H9 (cell line): ENCODE results near the gene GPS1. TPM values are rescaled to one million over a fixed set of nuclear protein-coding genes. Genes with fewer than 3 reads are reported as not detected.

Experiments
- DNase-seq: peaks from one replicate; pipeline ENCODE4 v3.0.0-alpha.2; 2017
- H2AFZ ChIP-seq: one replicate; pipeline ENCODE4 v1.6.1; 2013; ENCODE audit warnings: mild to moderate bottlenecking, low read length, control low read depth, moderate library complexity
- H2AK5ac ChIP-seq: 2 replicates; pipeline ENCODE4 v1.6.1; 2013; ENCODE audit warnings: low read length, control low read depth, mixed read lengths; ENCODE audit not compliant: insufficient read length
- H2BK120ac ChIP-seq: one replicate; pipeline ENCODE4 v1.6.1; 2013; ENCODE audit warnings: low read depth, mild to moderate bottlenecking, low read length, control low read depth, inconsistent platforms; ENCODE audit not compliant: poor library complexity, severe bottlenecking
- H2BK12ac ChIP-seq: 2 replicates; pipeline ENCODE4 v1.6.1; 2013; ENCODE audit warnings: low read length, control low read depth, mixed read lengths, low read depth; ENCODE audit not compliant: insufficient read length
- H2BK15ac ChIP-seq: 2 replicates; pipeline ENCODE4 v1.6.1; 2013; ENCODE audit warnings: low read depth, low read length, control low read depth
- H2BK20ac ChIP-seq: one replicate; pipeline ENCODE4 v1.6.1; 2013; ENCODE audit warnings: low read depth, mild to moderate bottlenecking, low read length, control low read depth, inconsistent platforms; ENCODE audit not compliant: poor library complexity, severe bottlenecking
- H2BK5ac ChIP-seq: 2 replicates; pipeline ENCODE4 v1.6.1; 2013; ENCODE audit warnings: low read length, control low read depth, mixed read lengths; ENCODE audit not compliant: insufficient read length
- H3K14ac ChIP-seq: 2 replicates; pipeline ENCODE4 v1.6.1; 2013; ENCODE audit warnings: low read length, control low read depth; ENCODE audit not compliant: insufficient read depth
- H3K18ac ChIP-seq: 2 replicates; pipeline ENCODE4 v1.6.1; 2013; ENCODE audit warnings: low read depth, mild to moderate bottlenecking, mixed read lengths, low read length, control low read depth; ENCODE audit not compliant: insufficient read length
- H3K23ac ChIP-seq: 2 replicates; pipeline ENCODE4 v1.6.1; 2013; ENCODE audit warnings: low read length, control low read depth, mixed read lengths, low read depth; ENCODE audit not compliant: insufficient read length
- H3K23me2 ChIP-seq: 2 replicates; pipeline ENCODE4 v1.6.1; 2013; ENCODE audit warnings: low read depth, mild to moderate bottlenecking, mixed read lengths, low read length, control low read depth; ENCODE audit not compliant: insufficient read length, poor library complexity, severe bottlenecking
- H3K27ac ChIP-seq: 2 replicates; pipeline ENCODE4 v1.5.1; 2013; ENCODE audit warnings: low read length, control low read depth, mixed read lengths, low read depth; ENCODE audit not compliant: insufficient read length
- H3K27me3 ChIP-seq: 2 replicates; pipeline ENCODE4 v1.6.1; 2013; ENCODE audit warnings: low read length, control low read depth, inconsistent platforms; ENCODE audit not compliant: insufficient read depth
- H3K4ac ChIP-seq: 2 replicates; pipeline ENCODE4 v1.6.1; 2013; ENCODE audit warnings: low read depth, mild to moderate bottlenecking, control low read depth, inconsistent platforms, low read length, moderate library complexity
- H3K4me1 ChIP-seq: 2 replicates; pipeline ENCODE4 v1.6.1; 2013; ENCODE audit warnings: low read length, control low read depth, inconsistent platforms; ENCODE audit not compliant: insufficient read depth
- H3K4me2 ChIP-seq: 2 replicates; pipeline ENCODE4 v1.6.1; 2013; ENCODE audit warnings: low read length, control low read depth, mixed read lengths; ENCODE audit not compliant: insufficient read length, insufficient read depth
- H3K56ac ChIP-seq: 2 replicates; pipeline ENCODE4 v1.6.1; 2013; ENCODE audit warnings: low read depth, mild to moderate bottlenecking, mixed read lengths, low read length, control low read depth; ENCODE audit not compliant: insufficient read length
- H3K79me1 ChIP-seq: 2 replicates; pipeline ENCODE4 v1.6.1; 2013; ENCODE audit warnings: low read depth, mild to moderate bottlenecking, moderate library complexity, low read length, control low read depth, inconsistent platforms; ENCODE audit not compliant: insufficient read depth, poor library complexity, severe bottlenecking
- H3K79me2 ChIP-seq: 2 replicates; pipeline ENCODE4 v1.6.1; 2013; ENCODE audit warnings: low read length, control low read depth, inconsistent platforms; ENCODE audit not compliant: insufficient read depth
- H3K9ac ChIP-seq: 2 replicates; pipeline ENCODE4 v1.6.1; 2013; ENCODE audit warnings: low read length, control low read depth, mixed read lengths; ENCODE audit not compliant: insufficient read length; ENCODE audit errors: extremely low read depth
- H3K9me3 ChIP-seq: one replicate; pipeline ENCODE4 v1.6.1; 2013; ENCODE audit warnings: low read depth, low read length, inconsistent platforms; ENCODE audit not compliant: control insufficient read depth
- H3T11ph ChIP-seq: one replicate; pipeline ENCODE4 v1.6.1; 2013; ENCODE audit warnings: mild to moderate bottlenecking, low read length, control low read depth, inconsistent platforms
- H4K20me1 ChIP-seq: one replicate; pipeline ENCODE4 v1.6.1; 2013; ENCODE audit not compliant: control insufficient read depth, insufficient read length, insufficient read depth
- H4K5ac ChIP-seq: 2 replicates; pipeline ENCODE4 v1.6.1; 2013; ENCODE audit warnings: low read depth, mild to moderate bottlenecking, mixed read lengths, low read length, control low read depth; ENCODE audit not compliant: insufficient read length
- H4K8ac ChIP-seq: replicated peaks from 2 replicates; pipeline ENCODE4 v1.6.1; 2013; ENCODE audit warnings: low read length, control low read depth, mixed read lengths, low read depth; ENCODE audit not compliant: insufficient read length
- H4K91ac ChIP-seq: 2 replicates; pipeline ENCODE4 v1.6.1; 2013; ENCODE audit warnings: low read depth, mild to moderate bottlenecking, moderate library complexity, mixed read lengths, low read length, control low read depth; ENCODE audit not compliant: insufficient read length
- H3K27ac Mint-ChIP-seq, 3 experiments: 2 replicates in 2 of 3; 3 replicates in 1 of 3; pipeline ENCODE4 v1.8.0; 2020 to 2021; ENCODE audit warnings: mixed read lengths in 3 of 3, mild to moderate bottlenecking in 1 of 3, moderate library complexity in 1 of 3
- H3K27me3 Mint-ChIP-seq: 2 replicates; pipeline ENCODE4 v1.8.0; 2021; ENCODE audit warnings: low read depth, mild to moderate bottlenecking, moderate library complexity, mixed read lengths
- H3K36me3 Mint-ChIP-seq, 3 experiments: 2 replicates in 2 of 3; 3 replicates in 1 of 3; pipeline ENCODE4 v1.8.0; 2020 to 2021; ENCODE audit warnings: low read depth in 3 of 3, mixed read lengths in 3 of 3; ENCODE audit not compliant: insufficient read depth in 1 of 3
- H3K4me1 Mint-ChIP-seq, 2 experiments: 2 replicates each; pipeline ENCODE4 v1.8.0; 2020; ENCODE audit warnings: mixed read lengths in 2 of 2
- H3K4me3 Mint-ChIP-seq, 2 experiments: 2 replicates in 1 of 2; 3 replicates in 1 of 2; pipeline ENCODE4 v1.8.0; 2020 to 2021; ENCODE audit warnings: mild to moderate bottlenecking in 2 of 2, mixed read lengths in 2 of 2, moderate library complexity in 1 of 2
- H3K9me3 Mint-ChIP-seq, 2 experiments: 2 replicates in 1 of 2; 3 replicates in 1 of 2; pipeline ENCODE4 v1.8.0; 2020; ENCODE audit warnings: mild to moderate bottlenecking in 2 of 2, mixed read lengths in 2 of 2, moderate library complexity in 1 of 2
- WGBS: extraction: QIAGEN DNeasy Blood & Tissue Kit; methylation state at CpG from one replicate; pipeline ENCODE4 v1.1.7; 2013; ENCODE audit warnings: missing lambda C conversion rate, low lambda C conversion rate, mixed read lengths; ENCODE audit not compliant: insufficient read length; ENCODE audit errors: extremely low coverage; 5-methylcytosine and 5-hydroxymethylcytosine counted together
- total RNA-seq: library from RNA; stranded (reverse); gene quantifications from 2 replicates; pipeline ENCODE4 v1.2.1, GENCODE V29; 2021
- TF ChIP-seq, protein P1 (sequence below): fragments of 200-600 bp; sonication (generic); conservative IDR thresholded peaks from 3 replicates; pipeline ENCODE4 v1.8.0; 2021; ENCODE audit warnings: antibody characterized with exemption, mild to moderate bottlenecking

The GPS1 gene
- total RNA-seq, 1 experiment from 2014 or later = 164 TPM

DNA sequence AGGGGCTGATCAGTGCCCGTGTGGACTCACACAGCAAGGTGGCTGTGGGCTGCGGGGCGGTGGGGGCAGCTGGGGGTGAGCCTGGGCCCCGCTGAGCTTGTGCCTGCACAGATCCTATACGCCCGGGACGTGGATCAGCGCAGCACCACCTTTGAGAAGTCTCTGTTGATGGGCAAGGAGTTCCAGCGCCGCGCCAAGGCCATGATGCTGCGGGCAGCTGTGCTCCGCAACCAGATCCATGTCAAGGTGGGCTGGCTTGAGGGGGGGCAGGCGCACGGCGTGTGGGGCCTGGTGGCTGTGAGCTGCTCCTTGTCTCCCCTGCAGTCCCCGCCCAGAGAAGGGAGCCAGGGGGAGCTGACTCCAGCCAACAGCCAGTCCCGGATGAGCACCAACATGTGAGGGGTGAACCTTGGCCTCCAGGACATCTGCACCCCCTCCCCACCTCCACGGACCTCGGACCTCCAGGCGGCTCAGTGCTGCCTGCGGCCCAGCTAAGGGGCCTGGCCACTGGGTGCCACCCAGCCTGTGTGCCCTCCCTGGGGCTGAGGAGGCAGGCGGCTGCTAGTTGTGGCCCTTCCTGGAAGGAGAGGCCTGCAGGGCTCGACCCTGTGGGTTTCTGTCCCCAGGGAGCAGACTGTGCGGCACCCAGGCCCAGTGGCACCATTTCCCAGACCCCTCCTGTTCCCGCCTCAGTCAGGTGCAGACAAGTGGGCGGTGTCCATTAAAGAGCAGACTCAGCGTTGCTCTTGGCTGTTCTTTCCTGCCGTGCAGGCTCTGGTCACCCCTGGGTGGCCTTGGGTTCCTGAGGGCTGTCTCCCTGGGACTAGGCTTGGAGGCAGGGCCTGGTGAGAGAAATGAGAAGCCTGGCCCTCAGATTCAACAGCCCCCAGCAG, 5.3 kb downstream of the GPS1 start:
- H2AK5ac ChIP-seq = no peak overlapping the region
- H3K9ac ChIP-seq = no peak overlapping the region
- H3K27me3 ChIP-seq = no peaks in the 10 kb centered on the region
- no peak overlapping the region for H2AFZ ChIP-seq
- H2BK12ac ChIP-seq = no peak overlapping the region
- H3K27ac ChIP-seq = no peak overlapping the region
- H3K23ac ChIP-seq = no peak overlapping the region
- H3K4me3 Mint-ChIP-seq = no peak overlapping the region
- peaks cover 0 to 9% of the 10 kb centered on the region in 2 experiments; a peak in 2 of 4 replicates for H3K4me1 Mint-ChIP-seq
- H3K14ac ChIP-seq = no peak overlapping the region; the same call in 1 of the 2 replicates
- H2BK5ac ChIP-seq = no peak overlapping the region
- H3K4me2 ChIP-seq = no peak overlapping the region
- no peak overlapping the region for H3K56ac ChIP-seq
- H3T11ph ChIP-seq = no peak overlapping the region
- TF ChIP-seq, protein P1, sequence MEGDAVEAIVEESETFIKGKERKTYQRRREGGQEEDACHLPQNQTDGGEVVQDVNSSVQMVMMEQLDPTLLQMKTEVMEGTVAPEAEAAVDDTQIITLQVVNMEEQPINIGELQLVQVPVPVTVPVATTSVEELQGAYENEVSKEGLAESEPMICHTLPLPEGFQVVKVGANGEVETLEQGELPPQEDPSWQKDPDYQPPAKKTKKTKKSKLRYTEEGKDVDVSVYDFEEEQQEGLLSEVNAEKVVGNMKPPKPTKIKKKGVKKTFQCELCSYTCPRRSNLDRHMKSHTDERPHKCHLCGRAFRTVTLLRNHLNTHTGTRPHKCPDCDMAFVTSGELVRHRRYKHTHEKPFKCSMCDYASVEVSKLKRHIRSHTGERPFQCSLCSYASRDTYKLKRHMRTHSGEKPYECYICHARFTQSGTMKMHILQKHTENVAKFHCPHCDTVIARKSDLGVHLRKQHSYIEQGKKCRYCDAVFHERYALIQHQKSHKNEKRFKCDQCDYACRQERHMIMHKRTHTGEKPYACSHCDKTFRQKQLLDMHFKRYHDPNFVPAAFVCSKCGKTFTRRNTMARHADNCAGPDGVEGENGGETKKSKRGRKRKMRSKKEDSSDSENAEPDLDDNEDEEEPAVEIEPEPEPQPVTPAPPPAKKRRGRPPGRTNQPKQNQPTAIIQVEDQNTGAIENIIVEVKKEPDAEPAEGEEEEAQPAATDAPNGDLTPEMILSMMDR = no peak
- no peak overlapping the region for H3K27ac Mint-ChIP-seq
- no peak overlapping the region for H3K18ac ChIP-seq
- H3K4me1 ChIP-seq = no peaks in the 10 kb centered on the region
- no peaks in the 10 kb centered on the region for H3K9me3 Mint-ChIP-seq
- no peaks in the 10 kb centered on the region for H3K9me3 ChIP-seq
- no peak overlapping the region for H2BK20ac ChIP-seq
- H4K20me1 ChIP-seq = peaks cover 3% of the 10 kb centered on the region
- H3K23me2 ChIP-seq = no peaks in the 10 kb centered on the region
- no peak overlapping the region for H2BK15ac ChIP-seq
- no peaks in the 10 kb centered on the region for H3K79me2 ChIP-seq
- peaks cover 6 to 53% (median 43%) of the 10 kb centered on the region in 3 experiments for H3K36me3 Mint-ChIP-seq
- no peak overlapping the region for H3K4ac ChIP-seq
- no peak overlapping the region for H4K5ac ChIP-seq
- H3K27me3 Mint-ChIP-seq = no peaks in the 10 kb centered on the region
- no peak overlapping the region for H4K8ac ChIP-seq
- DNase-seq = no peak
- H3K79me1 ChIP-seq = peaks cover 2% of the 10 kb centered on the region
- H2BK120ac ChIP-seq = no peak overlapping the region
- whole genome bisulfite sequencing = no CpG with 5 or more reads among the region's 29 CpGs
- H4K91ac ChIP-seq = no peak overlapping the region
